ENCODE data around the gene PSMD3. TPM values are rescaled to one million over a fixed set of nuclear protein-coding genes. Genes with fewer than 3 reads are reported as not detected.

PSMD3 gene
- polyA plus RNA-seq, 1 donor (not counting 4 experiments of a cell fraction or from before 2014, with no cell fraction given) = 108 TPM

DNA sequence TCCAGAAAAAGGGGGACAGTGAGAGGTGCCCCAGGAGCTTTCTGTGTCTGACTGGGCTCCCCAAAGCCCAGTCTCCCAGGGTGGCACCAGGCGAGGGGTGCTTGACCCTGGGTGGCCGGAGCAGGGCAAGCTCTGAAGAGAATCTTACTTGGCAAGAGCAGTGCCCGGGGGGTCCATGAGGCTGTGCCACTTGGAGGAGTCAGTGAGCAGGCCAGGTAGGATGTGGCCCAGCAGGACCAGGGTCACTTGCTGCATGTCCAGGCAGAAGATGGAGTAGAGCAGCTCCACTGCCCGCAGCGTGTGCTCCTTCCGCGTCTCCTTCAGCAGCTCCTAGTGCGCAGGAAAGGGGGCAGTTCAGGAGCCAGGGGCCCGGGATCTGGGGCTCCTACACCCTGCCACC is 41.9 kb downstream of the PSMD3 start:
- H3K4me2 ChIP-seq (ENCODE audit: control insufficient read depth, extremely low read depth, insufficient read depth, low read depth, low read length) = no peak overlapping the region
- DNase-seq (ENCODE audit: low read depth, low spot score) (no peak), FAIRE-seq (no peak)
- peak overlapping the region; percentile 48 for H3K9ac ChIP-seq (ENCODE audit: control insufficient read depth, extremely low read depth, insufficient read depth, low read length)
- no peak overlapping the region for H2AFZ ChIP-seq (ENCODE audit: control insufficient read depth, low read length)
- no peak overlapping the region for H3K4me3 ChIP-seq (ENCODE audit: control insufficient read depth in 2 of 3, extremely low read depth in 1 of 3, insufficient read depth in 2 of 3, low read depth in 1 of 3, low read length in 3 of 3)
- no peaks in the 10 kb centered on the region for H4K20me1 ChIP-seq (ENCODE audit: control insufficient read depth, extremely low read depth, insufficient read depth, low read length)
- no peaks in the 10 kb centered on the region for H3K9me3 ChIP-seq (ENCODE audit: control insufficient read depth, low read depth, low read length)
- no peaks in the 10 kb centered on the region for H3K27me3 ChIP-seq (ENCODE audit: control insufficient read depth, extremely low read depth, insufficient read depth, low read length)
- dilution Hi-C loops (cut with MboI; ENCODE audit: extremely low pct_ligation_motif_present, low sequenced_read_pairs) = no loop called here
- H3K79me2 ChIP-seq (ENCODE audit: control insufficient read depth, insufficient read depth, low read length) = peaks cover 2% of the 10 kb centered on the region
- peaks cover 2% of the 10 kb centered on the region for H3K9me1 ChIP-seq (ENCODE audit: control insufficient read depth, extremely low read depth, insufficient read depth, low read length)
- H3K4me1 ChIP-seq (ENCODE audit: control insufficient read depth, extremely low read depth, insufficient read depth, low read length) = peaks cover 64% of the 10 kb centered on the region
- H3K36me3 ChIP-seq (ENCODE audit: control insufficient read depth in 2 of 2, extremely low read depth in 1 of 2, insufficient read depth in 2 of 2, low read length in 2 of 2) = peaks cover 5 to 41% of the 10 kb centered on the region in 2 experiments
- no peak for TF ChIP-seq EZH2 (IDR thresholded peaks at IDR 0.05; ENCODE audit: low read length)
- TF ChIP-seq, protein P1, sequence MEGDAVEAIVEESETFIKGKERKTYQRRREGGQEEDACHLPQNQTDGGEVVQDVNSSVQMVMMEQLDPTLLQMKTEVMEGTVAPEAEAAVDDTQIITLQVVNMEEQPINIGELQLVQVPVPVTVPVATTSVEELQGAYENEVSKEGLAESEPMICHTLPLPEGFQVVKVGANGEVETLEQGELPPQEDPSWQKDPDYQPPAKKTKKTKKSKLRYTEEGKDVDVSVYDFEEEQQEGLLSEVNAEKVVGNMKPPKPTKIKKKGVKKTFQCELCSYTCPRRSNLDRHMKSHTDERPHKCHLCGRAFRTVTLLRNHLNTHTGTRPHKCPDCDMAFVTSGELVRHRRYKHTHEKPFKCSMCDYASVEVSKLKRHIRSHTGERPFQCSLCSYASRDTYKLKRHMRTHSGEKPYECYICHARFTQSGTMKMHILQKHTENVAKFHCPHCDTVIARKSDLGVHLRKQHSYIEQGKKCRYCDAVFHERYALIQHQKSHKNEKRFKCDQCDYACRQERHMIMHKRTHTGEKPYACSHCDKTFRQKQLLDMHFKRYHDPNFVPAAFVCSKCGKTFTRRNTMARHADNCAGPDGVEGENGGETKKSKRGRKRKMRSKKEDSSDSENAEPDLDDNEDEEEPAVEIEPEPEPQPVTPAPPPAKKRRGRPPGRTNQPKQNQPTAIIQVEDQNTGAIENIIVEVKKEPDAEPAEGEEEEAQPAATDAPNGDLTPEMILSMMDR (optimal IDR thresholded peaks at IDR 0.05 in 1 of 3, IDR thresholded peaks at IDR 0.05 in 1 of 3, conservative IDR thresholded peaks at IDR 0.05 in 1 of 3; ENCODE audit: extremely low read depth in 1 of 3, insufficient read depth in 2 of 3, low read length in 3 of 3) = peak in 1 of 3 experiments; percentile 10
- H3K27ac ChIP-seq (ENCODE audit: control insufficient read depth, insufficient read depth, low read length) = peak overlapping the region; percentile 89

DNA sequence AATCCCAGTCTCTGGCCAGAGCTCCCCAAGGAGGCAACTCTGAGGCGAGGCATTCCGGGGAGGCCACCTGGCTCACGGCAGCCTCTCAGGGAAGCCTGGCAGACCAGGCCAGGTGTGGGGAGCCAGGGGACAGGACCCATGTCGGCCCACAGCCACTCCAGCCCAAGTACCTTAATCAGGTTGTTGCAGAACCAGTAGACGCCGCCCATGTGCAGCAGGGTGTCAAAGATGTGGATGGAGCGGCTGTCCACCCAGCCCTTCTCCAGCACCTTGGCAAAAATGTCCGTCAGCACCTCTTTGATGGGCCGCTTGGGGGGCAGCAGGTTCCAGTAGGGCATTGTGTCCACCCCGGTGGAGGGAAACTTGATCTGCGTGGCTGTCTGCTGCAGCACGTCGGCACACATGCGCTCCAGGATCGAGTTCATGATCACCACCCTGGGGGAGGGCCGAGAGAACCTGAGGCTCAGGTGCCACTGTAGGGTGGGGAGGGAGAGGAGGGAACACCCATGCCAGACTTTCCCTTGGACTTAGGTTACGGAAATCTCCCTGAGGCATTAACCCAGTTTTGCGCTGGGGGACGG is 42.4 kb downstream of the PSMD3 start:
- no peak overlapping the region for H3K4me2 ChIP-seq (ENCODE audit: control insufficient read depth, extremely low read depth, insufficient read depth, low read depth, low read length)
- no peaks in the 10 kb centered on the region for H4K20me1 ChIP-seq (ENCODE audit: control insufficient read depth, extremely low read depth, insufficient read depth, low read length)
- no peaks in the 10 kb centered on the region for H3K9me3 ChIP-seq (ENCODE audit: control insufficient read depth, low read depth, low read length)
- peaks cover 7 to 46% of the 10 kb centered on the region in 2 experiments for H3K36me3 ChIP-seq (ENCODE audit: control insufficient read depth in 2 of 2, extremely low read depth in 1 of 2, insufficient read depth in 2 of 2, low read length in 2 of 2)
- FAIRE-seq = no peak
- DNase-seq (ENCODE audit: low read depth, low spot score) = no peak
- peaks cover 2% of the 10 kb centered on the region for H3K9me1 ChIP-seq (ENCODE audit: control insufficient read depth, extremely low read depth, insufficient read depth, low read length)
- dilution Hi-C loops (cut with MboI; ENCODE audit: extremely low pct_ligation_motif_present, low sequenced_read_pairs) = no loop called here
- H3K79me2 ChIP-seq (ENCODE audit: control insufficient read depth, insufficient read depth, low read length) = peaks cover 2% of the 10 kb centered on the region
- H3K9ac ChIP-seq (ENCODE audit: control insufficient read depth, extremely low read depth, insufficient read depth, low read length) = no peak overlapping the region
- H3K4me3 ChIP-seq (ENCODE audit: control insufficient read depth in 2 of 3, extremely low read depth in 1 of 3, insufficient read depth in 2 of 3, low read depth in 1 of 3, low read length in 3 of 3) = no peak overlapping the region
- H2AFZ ChIP-seq (ENCODE audit: control insufficient read depth, low read length) = no peak overlapping the region
- no peak for TF ChIP-seq EZH2 (IDR thresholded peaks at IDR 0.05; ENCODE audit: low read length)
- TF ChIP-seq, protein P1 (optimal IDR thresholded peaks at IDR 0.05 in 1 of 3, IDR thresholded peaks at IDR 0.05 in 1 of 3, conservative IDR thresholded peaks at IDR 0.05 in 1 of 3; ENCODE audit: extremely low read depth in 1 of 3, insufficient read depth in 2 of 3, low read length in 3 of 3) = no peak
- no peaks in the 10 kb centered on the region for H3K27me3 ChIP-seq (ENCODE audit: control insufficient read depth, extremely low read depth, insufficient read depth, low read length)
- peaks cover 64% of the 10 kb centered on the region for H3K4me1 ChIP-seq (ENCODE audit: control insufficient read depth, extremely low read depth, insufficient read depth, low read length)
- no peak overlapping the region for H3K27ac ChIP-seq (ENCODE audit: control insufficient read depth, insufficient read depth, low read length)
